WTC11 (cell line): ENCODE results near the gene SLC8A3. TPM values are rescaled to one million over a fixed set of nuclear protein-coding genes. Genes with fewer than 3 reads are reported as not detected.
A peak's percentile ranks its signal among the peaks of the same experiment; 100 is the strongest.

Source experiments
- ATAC-seq: fragments of 200-7000 bp; cut with Tn5 transposase; 2 replicates; pipeline ENCODE4 v1.10.0; 2021; ENCODE audit warnings: mild to moderate bottlenecking, moderate library complexity
- CTCF ChIA-PET: fragments of 300-600 bp; sonication (Branson Sonifier 250); formaldehyde crosslinking; loops from one replicate; lab custom pipeline; 2021; ENCODE audit warnings: antibody characterized with exemption; lab: Charles Lee
- POLR2A ChIA-PET: fragments of 350-600 bp; sonication (Branson Sonifier 250); formaldehyde crosslinking; loops from one replicate; lab custom pipeline; 2021; ENCODE audit warnings: antibody characterized with exemption; lab: Charles Lee
- DNase-seq: peaks from one replicate; pipeline ENCODE4 v3.0.0; 2021; ENCODE audit warnings: low spot score
- H3K27ac Mint-ChIP-seq: 2 replicates; pipeline ENCODE4 v1.8.0; 2021; ENCODE audit warnings: mixed read lengths
- H3K27me3 Mint-ChIP-seq: 2 replicates; pipeline ENCODE4 v1.8.0; 2021; ENCODE audit warnings: low read depth, mild to moderate bottlenecking, moderate library complexity, mixed read lengths
- H3K36me3 Mint-ChIP-seq: 2 replicates; pipeline ENCODE4 v1.8.0; 2021; ENCODE audit warnings: mixed read lengths
- H3K4me1 Mint-ChIP-seq: 2 replicates; pipeline ENCODE4 v1.8.0; 2022; ENCODE audit warnings: mixed read lengths
- H3K4me3 Mint-ChIP-seq: 2 replicates; pipeline ENCODE4 v1.8.0; 2021; ENCODE audit warnings: mild to moderate bottlenecking, moderate library complexity, mixed read lengths
- H3K9me3 Mint-ChIP-seq: 2 replicates; pipeline ENCODE4 v1.8.0; 2021; ENCODE audit warnings: mixed read lengths
- AR ChIP-seq: fragments of 250-450 bp; sonication (Bioruptor Pico); IDR thresholded peaks from 2 replicates; pipeline ENCODE4 v1.9.0; 2021; ENCODE audit warnings: mild to moderate bottlenecking
- CREB1 ChIP-seq: sonication (generic); formaldehyde crosslinking; IDR thresholded peaks from 2 replicates; pipeline ENCODE4 v1.8.0; 2023; ENCODE audit warnings: mild to moderate bottlenecking, missing genetic modification reagents
- CREM ChIP-seq: sonication (generic); formaldehyde crosslinking; IDR thresholded peaks from 2 replicates; pipeline ENCODE4 v1.8.1; 2022; ENCODE audit warnings: mild to moderate bottlenecking, missing genetic modification reagents, moderate library complexity
- ESRRA ChIP-seq: sonication (generic); formaldehyde crosslinking; IDR thresholded peaks from 2 replicates; pipeline ENCODE4 v1.8.1; 2022; ENCODE audit warnings: mild to moderate bottlenecking, missing genetic modification reagents, borderline replicate concordance
- FOXJ3 ChIP-seq: sonication (generic); formaldehyde crosslinking; IDR thresholded peaks from 2 replicates; pipeline ENCODE4 v1.9.0; 2021; ENCODE audit warnings: missing genetic modification reagents, mild to moderate bottlenecking, borderline replicate concordance
- FOXK1 ChIP-seq: sonication (generic); formaldehyde crosslinking; IDR thresholded peaks from 2 replicates; pipeline ENCODE4 v1.8.0; 2022; ENCODE audit warnings: mild to moderate bottlenecking, moderate library complexity, missing genetic modification reagents
- FOXP4 ChIP-seq: sonication (generic); formaldehyde crosslinking; IDR thresholded peaks from 2 replicates; pipeline ENCODE4 v1.8.0; 2022; ENCODE audit warnings: mild to moderate bottlenecking, missing genetic modification reagents
- HMGA2 ChIP-seq: fragments of 250-450 bp; sonication (Bioruptor Pico); IDR thresholded peaks from 2 replicates; pipeline ENCODE4 v1.4.0; 2021; ENCODE audit warnings: mild to moderate bottlenecking, moderate library complexity
- IRF1 ChIP-seq: sonication (generic); formaldehyde crosslinking; IDR thresholded peaks from 2 replicates; pipeline ENCODE4 v1.8.0; 2023; ENCODE audit warnings: missing genetic modification reagents
- NFE2L1 ChIP-seq: sonication (generic); formaldehyde crosslinking; IDR thresholded peaks from 2 replicates; pipeline ENCODE4 v1.8.1; 2023; ENCODE audit warnings: missing genetic modification reagents
- OVOL2 ChIP-seq: fragments of 250-450 bp; sonication (Bioruptor Pico); IDR thresholded peaks from 2 replicates; pipeline ENCODE4 v1.9.0; 2021; ENCODE audit warnings: mild to moderate bottlenecking, borderline replicate concordance
- PRDM15 ChIP-seq: sonication (generic); formaldehyde crosslinking; IDR thresholded peaks from 2 replicates; pipeline ENCODE4 v1.8.0; 2022; ENCODE audit warnings: missing genetic modification reagents
- PREB ChIP-seq: sonication (generic); formaldehyde crosslinking; IDR thresholded peaks from 2 replicates; pipeline ENCODE4 v1.8.1; 2022; ENCODE audit warnings: mild to moderate bottlenecking, missing genetic modification reagents, moderate library complexity, borderline replicate concordance
- SOX15 ChIP-seq: fragments of 250-450 bp; sonication (Bioruptor Pico); IDR thresholded peaks from 2 replicates; pipeline ENCODE4 v1.9.0; 2021; ENCODE audit warnings: mild to moderate bottlenecking
- SP1 ChIP-seq: sonication (generic); formaldehyde crosslinking; conservative IDR thresholded peaks from 2 replicates; pipeline ENCODE4 v1.8.1; 2022; ENCODE audit warnings: missing genetic modification reagents
- TEAD1 ChIP-seq: sonication (generic); formaldehyde crosslinking; IDR thresholded peaks from 2 replicates; pipeline ENCODE4 v1.8.0; 2022; ENCODE audit warnings: mild to moderate bottlenecking, missing genetic modification reagents
- USF1 ChIP-seq: sonication (generic); formaldehyde crosslinking; IDR thresholded peaks from 2 replicates; pipeline ENCODE4 v1.8.0; 2022; ENCODE audit warnings: mild to moderate bottlenecking, missing genetic modification reagents
- USF2 ChIP-seq: sonication (generic); formaldehyde crosslinking; IDR thresholded peaks from 2 replicates; pipeline ENCODE4 v1.8.1; 2023; ENCODE audit warnings: mild to moderate bottlenecking, missing genetic modification reagents, moderate library complexity
- ZNF121 ChIP-seq: sonication (generic); formaldehyde crosslinking; IDR thresholded peaks from 2 replicates; pipeline ENCODE4 v1.8.0; 2023; ENCODE audit warnings: missing genetic modification reagents
- ZNF232 ChIP-seq: sonication (generic); formaldehyde crosslinking; IDR thresholded peaks from 2 replicates; pipeline ENCODE4 v1.8.0; 2022; ENCODE audit warnings: mild to moderate bottlenecking, missing genetic modification reagents
- ZNF317 ChIP-seq: sonication (generic); formaldehyde crosslinking; IDR thresholded peaks from 2 replicates; pipeline ENCODE4 v1.8.1; 2023; ENCODE audit warnings: low read depth, mild to moderate bottlenecking, moderate library complexity, missing genetic modification reagents, borderline replicate concordance
- total RNA-seq: library from RNA; stranded (reverse); gene quantifications from 3 replicates; pipeline ENCODE4 v1.2.3, GENCODE V29; 2021

SLC8A3 gene
- total RNA-seq, 1 experiment from 2014 or later, result 0.63 TPM

GRCh38 chr14:70052990-70053389 lies 135.8 kb downstream of the SLC8A3 start:
- Mint-ChIP-seq H3K4me1 (peaks cover 8% of the 10 kb centered on the region), H3K36me3 (no peaks in the 10 kb centered on the region), H3K27ac (no peak overlapping the region), H3K27me3 (peaks cover 2% of the 10 kb centered on the region; the same call in 1 of the 2 replicates), H3K9me3 (no peaks in the 10 kb centered on the region), H3K4me3 (no peak overlapping the region)
- CTCF ChIA-PET, result interaction anchor here (0.8 to 3.7 kb wide), 5 partner anchors 21 to 176 kb away, joined by 3 to 34 read pairs (median 3); no protein-coding TSS in a partner anchor
- POLR2A ChIA-PET, result no interaction called here
- peak; percentile 57 for DNase-seq
- TF ChIP-seq PREB (CRISPR knock-in tag) (no peak), FOXP4 (CRISPR knock-in tag) (peak; percentile 45; the same call in 1 of the 2 replicates), OVOL2 (no peak), ZNF232 (no peak), FOXK1 (CRISPR knock-in tag) (0 out of 2 replicates have a peak, but pooled peaks have one; percentile 22), ZNF317 (CRISPR knock-in tag) (no peak), CREM (CRISPR knock-in tag) (no peak), NFE2L1 (CRISPR knock-in tag) (0 out of 2 replicates have a peak, but pooled peaks have one; percentile 28), IRF1 (CRISPR knock-in tag) (no peak), SP1 (CRISPR knock-in tag) (no peak), CREB1 (no peak), AR (no peak), TEAD1 (peak; percentile 53; the same call in 1 of the 2 replicates), USF1 (0 out of 2 replicates have a peak, but pooled peaks have one; percentile 13)
- ATAC-seq, result no peak

GRCh38 chr14:70050136-70050535 lies 138.6 kb downstream of the SLC8A3 start:
- no peak overlapping the region for H3K4me3 Mint-ChIP-seq
- H3K36me3 Mint-ChIP-seq, result no peaks in the 10 kb centered on the region
- no peak for ATAC-seq
- H3K27ac Mint-ChIP-seq, result no peak overlapping the region
- peaks cover 8% of the 10 kb centered on the region for H3K4me1 Mint-ChIP-seq
- POLR2A ChIA-PET, result no interaction called here
- DNase-seq, result no peak
- H3K27me3 Mint-ChIP-seq, result peaks cover 3% of the 10 kb centered on the region
- H3K9me3 Mint-ChIP-seq, result no peaks in the 10 kb centered on the region
- CTCF ChIA-PET, result no interaction called here
- no peak for TF ChIP-seq SOX15 (CRISPR knock-in tag)
- TF ChIP-seq ZNF121 (CRISPR knock-in tag), result no peak
- no peak for TF ChIP-seq CREM (CRISPR knock-in tag)
- TF ChIP-seq HMGA2 (CRISPR knock-in tag), result no peak
- TF ChIP-seq PRDM15 (CRISPR knock-in tag), result no peak
- no peak for TF ChIP-seq PREB (CRISPR knock-in tag)
- TF ChIP-seq FOXJ3 (CRISPR knock-in tag), result no peak
- no peak for TF ChIP-seq ESRRA (CRISPR knock-in tag)
- no peak for TF ChIP-seq USF2
